ENCODE data around the gene PTPA. TPM values are rescaled to one million over a fixed set of nuclear protein-coding genes. Genes with fewer than 3 reads are reported as not detected.

The PTPA gene
- total and polyA plus RNA-seq, 9 of the 15 experiments (the other 6 are each of a cell fraction or from before 2014, with no cell fraction given), result 1.7 to 121 (median 72.6) TPM

DNA sequence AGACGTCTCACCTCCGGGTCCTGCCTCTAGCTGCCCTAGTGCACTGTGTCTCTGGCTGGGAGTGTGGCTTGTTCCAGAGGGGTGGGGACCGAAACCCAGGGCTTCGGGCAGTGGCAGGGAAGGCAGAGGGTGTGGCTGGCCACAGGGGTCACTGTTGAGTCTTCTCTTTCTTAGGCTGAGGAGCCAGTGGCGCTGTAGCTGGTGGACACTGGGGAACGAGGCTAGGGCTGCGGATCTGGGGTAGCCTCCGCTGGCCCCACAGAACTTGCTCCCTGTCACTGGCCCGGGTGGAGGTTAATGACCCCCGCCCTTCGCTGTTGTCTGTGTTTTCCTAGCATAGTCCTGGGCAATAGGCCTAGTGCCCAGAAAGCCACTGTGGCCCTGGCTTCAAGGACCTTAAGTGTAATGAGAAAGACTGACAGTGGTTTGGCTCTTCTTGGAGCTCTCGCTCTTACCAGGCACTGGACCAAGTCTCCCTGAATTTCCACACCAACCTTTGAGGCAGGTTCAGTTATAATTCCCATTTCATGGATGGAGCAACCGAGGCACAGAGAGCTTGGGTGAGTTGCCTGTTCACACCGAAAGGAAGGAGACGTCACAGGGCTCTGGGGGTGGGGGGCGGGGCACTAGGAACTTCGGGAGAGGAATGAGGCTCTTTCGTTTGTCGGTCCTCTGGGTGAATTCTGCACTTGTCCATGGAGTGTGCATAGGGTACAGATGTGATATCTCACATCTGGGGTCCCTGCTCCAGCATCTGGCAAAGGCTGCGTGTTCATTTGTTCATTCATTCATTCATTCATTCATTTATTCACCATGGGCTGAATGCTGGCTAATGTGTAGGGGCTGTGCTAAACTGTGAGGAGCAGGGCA, 71.6 kb downstream of the PTPA start (continued):
- TF ChIP-seq, protein P1, sequence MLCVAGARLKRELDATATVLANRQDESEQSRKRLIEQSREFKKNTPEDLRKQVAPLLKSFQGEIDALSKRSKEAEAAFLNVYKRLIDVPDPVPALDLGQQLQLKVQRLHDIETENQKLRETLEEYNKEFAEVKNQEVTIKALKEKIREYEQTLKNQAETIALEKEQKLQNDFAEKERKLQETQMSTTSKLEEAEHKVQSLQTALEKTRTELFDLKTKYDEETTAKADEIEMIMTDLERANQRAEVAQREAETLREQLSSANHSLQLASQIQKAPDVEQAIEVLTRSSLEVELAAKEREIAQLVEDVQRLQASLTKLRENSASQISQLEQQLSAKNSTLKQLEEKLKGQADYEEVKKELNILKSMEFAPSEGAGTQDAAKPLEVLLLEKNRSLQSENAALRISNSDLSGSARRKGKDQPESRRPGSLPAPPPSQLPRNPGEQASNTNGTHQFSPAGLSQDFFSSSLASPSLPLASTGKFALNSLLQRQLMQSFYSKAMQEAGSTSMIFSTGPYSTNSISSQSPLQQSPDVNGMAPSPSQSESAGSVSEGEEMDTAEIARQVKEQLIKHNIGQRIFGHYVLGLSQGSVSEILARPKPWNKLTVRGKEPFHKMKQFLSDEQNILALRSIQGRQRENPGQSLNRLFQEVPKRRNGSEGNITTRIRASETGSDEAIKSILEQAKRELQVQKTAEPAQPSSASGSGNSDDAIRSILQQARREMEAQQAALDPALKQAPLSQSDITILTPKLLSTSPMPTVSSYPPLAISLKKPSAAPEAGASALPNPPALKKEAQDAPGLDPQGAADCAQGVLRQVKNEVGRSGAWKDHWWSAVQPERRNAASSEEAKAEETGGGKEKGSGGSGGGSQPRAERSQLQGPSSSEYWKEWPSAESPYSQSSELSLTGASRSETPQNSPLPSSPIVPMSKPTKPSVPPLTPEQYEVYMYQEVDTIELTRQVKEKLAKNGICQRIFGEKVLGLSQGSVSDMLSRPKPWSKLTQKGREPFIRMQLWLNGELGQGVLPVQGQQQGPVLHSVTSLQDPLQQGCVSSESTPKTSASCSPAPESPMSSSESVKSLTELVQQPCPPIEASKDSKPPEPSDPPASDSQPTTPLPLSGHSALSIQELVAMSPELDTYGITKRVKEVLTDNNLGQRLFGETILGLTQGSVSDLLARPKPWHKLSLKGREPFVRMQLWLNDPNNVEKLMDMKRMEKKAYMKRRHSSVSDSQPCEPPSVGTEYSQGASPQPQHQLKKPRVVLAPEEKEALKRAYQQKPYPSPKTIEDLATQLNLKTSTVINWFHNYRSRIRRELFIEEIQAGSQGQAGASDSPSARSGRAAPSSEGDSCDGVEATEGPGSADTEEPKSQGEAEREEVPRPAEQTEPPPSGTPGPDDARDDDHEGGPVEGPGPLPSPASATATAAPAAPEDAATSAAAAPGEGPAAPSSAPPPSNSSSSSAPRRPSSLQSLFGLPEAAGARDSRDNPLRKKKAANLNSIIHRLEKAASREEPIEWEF (CRISPR knock-in tag; IDR thresholded peaks at IDR 0.05), result no peak
- TF ChIP-seq, protein P2, sequence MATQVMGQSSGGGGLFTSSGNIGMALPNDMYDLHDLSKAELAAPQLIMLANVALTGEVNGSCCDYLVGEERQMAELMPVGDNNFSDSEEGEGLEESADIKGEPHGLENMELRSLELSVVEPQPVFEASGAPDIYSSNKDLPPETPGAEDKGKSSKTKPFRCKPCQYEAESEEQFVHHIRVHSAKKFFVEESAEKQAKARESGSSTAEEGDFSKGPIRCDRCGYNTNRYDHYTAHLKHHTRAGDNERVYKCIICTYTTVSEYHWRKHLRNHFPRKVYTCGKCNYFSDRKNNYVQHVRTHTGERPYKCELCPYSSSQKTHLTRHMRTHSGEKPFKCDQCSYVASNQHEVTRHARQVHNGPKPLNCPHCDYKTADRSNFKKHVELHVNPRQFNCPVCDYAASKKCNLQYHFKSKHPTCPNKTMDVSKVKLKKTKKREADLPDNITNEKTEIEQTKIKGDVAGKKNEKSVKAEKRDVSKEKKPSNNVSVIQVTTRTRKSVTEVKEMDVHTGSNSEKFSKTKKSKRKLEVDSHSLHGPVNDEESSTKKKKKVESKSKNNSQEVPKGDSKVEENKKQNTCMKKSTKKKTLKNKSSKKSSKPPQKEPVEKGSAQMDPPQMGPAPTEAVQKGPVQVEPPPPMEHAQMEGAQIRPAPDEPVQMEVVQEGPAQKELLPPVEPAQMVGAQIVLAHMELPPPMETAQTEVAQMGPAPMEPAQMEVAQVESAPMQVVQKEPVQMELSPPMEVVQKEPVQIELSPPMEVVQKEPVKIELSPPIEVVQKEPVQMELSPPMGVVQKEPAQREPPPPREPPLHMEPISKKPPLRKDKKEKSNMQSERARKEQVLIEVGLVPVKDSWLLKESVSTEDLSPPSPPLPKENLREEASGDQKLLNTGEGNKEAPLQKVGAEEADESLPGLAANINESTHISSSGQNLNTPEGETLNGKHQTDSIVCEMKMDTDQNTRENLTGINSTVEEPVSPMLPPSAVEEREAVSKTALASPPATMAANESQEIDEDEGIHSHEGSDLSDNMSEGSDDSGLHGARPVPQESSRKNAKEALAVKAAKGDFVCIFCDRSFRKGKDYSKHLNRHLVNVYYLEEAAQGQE (IDR thresholded peaks at IDR 0.05; ENCODE audit: borderline replicate concordance), result peak; percentile 32; the same call in 1 of the 2 replicates
- TF ChIP-seq, protein P2 (CRISPR knock-in tag; IDR thresholded peaks at IDR 0.05; ENCODE audit: low read depth), result no peak
- no peak for TF ChIP-seq GABPB2 (CRISPR knock-in tag; conservative IDR thresholded peaks at IDR 0.05)
- TF ChIP-seq TRIM28 (IDR thresholded peaks at IDR 0.05), result 0 out of 2 replicates have a peak, but pooled peaks have one; percentile 27
